OCI-LY7 (cell line): ENCODE measurements around the gene CENPQ. TPM values are rescaled to one million over a fixed set of nuclear protein-coding genes. Genes with fewer than 3 reads are reported as not detected.

Experiments used
- Bru-seq: library from RNA; stranded (reverse); fragments of 400-500 nt; gene quantifications from one replicate; lab custom pipeline; 2021; lab: Mats Ljungman, UMichigan
- BruChase-seq, 2 experiments: library from RNA; stranded (reverse); fragments of 400-500 nt; gene quantifications; one replicate each; lab custom pipeline; 2021; lab: Mats Ljungman, UMichigan
- BruUV-seq: library from RNA; stranded (reverse); fragments of 400-500 nt; replicated peaks from 2 replicates; lab custom pipeline; 2021; lab: Mats Ljungman, UMichigan
- CTCF ChIA-PET: fragments of 300-600 bp; sonication (Branson Sonifier 250); formaldehyde crosslinking; loops from one replicate; lab custom pipeline; 2022; ENCODE audit warnings: antibody characterized with exemption; ENCODE audit not compliant: unreplicated experiment; lab: Charles Lee
- POLR2A ChIA-PET: fragments of 300-600 bp; sonication (Branson Sonifier 250); formaldehyde crosslinking; loops from one replicate; lab custom pipeline; 2022; ENCODE audit warnings: antibody characterized with exemption; lab: Charles Lee
- DNase-seq: peaks from one replicate; pipeline ENCODE4 v3.0.0-alpha.2; 2015; ENCODE audit warnings: low spot score
- H2AFZ ChIP-seq: fragments of 200-600 bp; sonication (generic), shearing (Covaris generic); 2 replicates; pipeline ENCODE4 v1.6.1; 2014; ENCODE audit warnings: mild to moderate bottlenecking, antibody characterized with exemption, low read length, moderate library complexity
- H3K27ac ChIP-seq: fragments of 200-600 bp; sonication (generic); 2 replicates; pipeline ENCODE4 v1.5.1; 2014; ENCODE audit warnings: mixed run types, low read depth, mild to moderate bottlenecking, moderate library complexity, low read length, inconsistent platforms; ENCODE audit not compliant: poor library complexity, severe bottlenecking
- H3K36me3 ChIP-seq: fragments of 200-600 bp; sonication (generic); 2 replicates; pipeline ENCODE4 v1.6.1; 2014; ENCODE audit warnings: mild to moderate bottlenecking, antibody characterized with exemption, low read length, moderate library complexity, mixed read lengths; ENCODE audit not compliant: insufficient read depth
- H3K4me1 ChIP-seq: fragments of 200-600 bp; sonication (generic); 2 replicates; pipeline ENCODE4 v1.5.1; 2014; ENCODE audit warnings: mild to moderate bottlenecking, low read length; ENCODE audit not compliant: insufficient read depth, poor library complexity, severe bottlenecking
- H3K4me2 ChIP-seq: fragments of 200-600 bp; sonication (generic); 2 replicates; pipeline ENCODE4 v1.6.1; 2014; ENCODE audit warnings: mild to moderate bottlenecking, low read length
- H3K4me3 ChIP-seq: fragments of 200-600 bp; sonication (generic); 2 replicates; pipeline ENCODE4 v1.5.1; 2014; ENCODE audit warnings: mild to moderate bottlenecking, low read depth, low read length; ENCODE audit not compliant: poor library complexity, severe bottlenecking
- H3K79me2 ChIP-seq: fragments of 200-600 bp; sonication (generic); 2 replicates; pipeline ENCODE4 v1.6.1; 2016; ENCODE audit warnings: low read depth, mild to moderate bottlenecking, low read length, moderate library complexity, mixed read lengths; ENCODE audit not compliant: insufficient read depth
- H3K9me2 ChIP-seq: fragments of 200-600 bp; sonication (generic); 2 replicates; pipeline ENCODE4 v1.6.1; 2016; ENCODE audit warnings: mild to moderate bottlenecking, low read length, mixed read lengths; ENCODE audit not compliant: insufficient read depth
- H3K9me3 ChIP-seq: fragments of 200-600 bp; sonication (generic); 2 replicates; pipeline ENCODE4 v1.6.1; 2014; ENCODE audit warnings: mild to moderate bottlenecking, mixed run types, low read length, mixed read lengths
- H4K20me1 ChIP-seq: fragments of 200-600 bp; sonication (generic); 2 replicates; pipeline ENCODE4 v1.6.1; 2014; ENCODE audit warnings: mild to moderate bottlenecking, antibody characterized with exemption, low read length, moderate library complexity, mixed read lengths; ENCODE audit not compliant: insufficient read depth
- EZH2phosphoT487 ChIP-seq: fragments of 200-600 bp; sonication (generic); IDR thresholded peaks from 2 replicates; pipeline ENCODE4 v1.6.1; 2018; ENCODE audit warnings: low read depth, borderline replicate concordance, mild to moderate bottlenecking, mixed run types, antibody characterized with exemption, low read length, moderate library complexity, mixed read lengths
- intact Hi-C: fragments of 100-400 bp; cut with micrococcal nuclease; formaldehyde crosslinking; loops from one replicate; pipeline ENCODE4 v1.10.0; 2022; ENCODE audit not compliant: unreplicated experiment
- long read RNA-seq: library from polyadenylated mRNA; stranded (forward); transcript quantifications from one replicate; pipeline ENCODE4 v2.0.0, GENCODE V29; 2022
- total RNA-seq, 2 experiments: library from RNA; depleted of rRNA in 1 of 2; stranded (reverse); fragments of >200 nt in 1 of 2; shearing (Covaris generic) in 1 of 2; gene quantifications; 2 replicates each; pipeline ENCODE4 v1.2.3, GENCODE V29; 2014 to 2022
- TF ChIP-seq, protein P1 (sequence below): fragments of 200-600 bp; sonication (generic); conservative IDR thresholded peaks from 2 replicates; pipeline ENCODE4 v1.5.1; 2014; ENCODE audit warnings: mild to moderate bottlenecking, antibody characterized with exemption, low read length, moderate library complexity, mixed read lengths

CENPQ gene, protein sequence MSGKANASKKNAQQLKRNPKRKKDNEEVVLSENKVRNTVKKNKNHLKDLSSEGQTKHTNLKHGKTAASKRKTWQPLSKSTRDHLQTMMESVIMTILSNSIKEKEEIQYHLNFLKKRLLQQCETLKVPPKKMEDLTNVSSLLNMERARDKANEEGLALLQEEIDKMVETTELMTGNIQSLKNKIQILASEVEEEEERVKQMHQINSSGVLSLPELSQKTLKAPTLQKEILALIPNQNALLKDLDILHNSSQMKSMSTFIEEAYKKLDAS
- total RNA-seq (2014; rRNA removed; shearing (Covaris generic)) (7.4 and 11.2 TPM in 2 replicates), total RNA-seq (2022) (10.4 and 12.2 TPM in 2 replicates), Bru-seq, nascent RNA (percentile 87 among the genes with signal in this experiment), BruChase-seq, experiment 1, labeled RNA remaining after a 6-hour chase (percentile 56 among the genes with signal in this experiment), BruChase-seq, experiment 2, labeled RNA remaining after a 2-hour chase (percentile 66 among the genes with signal in this experiment)
- long read RNA-seq, transcript CENPQ-201 (9 exons, 1,733 nt), result major isoform, 9 of 25 reads
- long read RNA-seq, partial matches to known transcripts, result 2 of 25 reads
- long read RNA-seq, other reads (novel, unspliced or antisense), result 14 of 25 reads

DNA sequence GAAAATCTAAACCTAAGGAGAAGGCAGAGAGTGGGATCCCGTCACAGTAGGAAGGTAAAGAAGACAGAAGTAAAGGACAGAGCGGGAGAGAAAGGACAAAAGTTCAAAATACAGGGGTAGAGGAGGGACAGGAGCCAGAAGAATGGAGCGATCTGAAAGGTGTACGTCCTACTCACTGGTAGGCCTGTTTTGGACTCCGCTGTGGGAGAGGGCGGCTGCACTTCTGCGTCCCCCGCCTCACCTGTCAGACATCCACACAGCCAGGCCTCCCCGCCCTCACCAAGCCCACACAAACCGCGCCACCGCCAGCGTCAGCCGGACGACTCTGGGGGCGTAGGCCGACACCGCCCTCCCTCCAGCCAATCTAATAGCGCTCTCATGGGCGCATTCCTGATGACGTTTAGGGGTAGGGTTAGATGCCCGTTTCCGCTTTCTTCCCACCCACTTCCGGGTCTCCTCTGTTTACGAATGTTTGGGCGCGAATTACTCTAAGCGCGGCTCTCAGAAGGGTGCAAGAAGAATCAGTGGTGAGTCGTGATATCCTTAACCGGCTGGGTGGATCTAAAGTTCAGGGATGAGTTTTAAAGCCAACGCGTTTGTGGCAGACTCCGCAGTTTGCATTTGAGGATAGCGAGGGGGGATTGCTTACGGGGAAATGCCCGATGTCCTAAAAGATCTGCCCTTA is at the start of gene CENPQ, which contains the start of gene MMUT:
CENPQ (plus strand) TSS at position 444 of the 685 bp plus-strand sequence. CDS start 6,807 bp downstream, outside the sequence.
MMUT (minus strand) TSS at position 327 of the 685 bp plus-strand sequence. CDS start 3,787 bp downstream, outside the sequence.
- H3K36me3 ChIP-seq, result peaks cover 12% of the 10 kb centered on the region; the same call in 1 of the 2 replicates
- peak within 1 kb of the TSS; percentile 99 for H3K4me2 ChIP-seq
- BruUV-seq, result no TSS peak
- peak within 1 kb of the TSS; percentile 96 for H3K4me3 ChIP-seq
- H3K79me2 ChIP-seq, result peaks cover 77% of the 10 kb centered on the region
- H3K4me1 ChIP-seq, result peaks cover 40% of the 10 kb centered on the region
- ChIA-PET CTCF (no interaction called here), POLR2A (interaction anchor here (1.2 kb wide), 1 partner anchor 12 kb away, joined by 4 read pairs; no protein-coding TSS in a partner anchor)
- H4K20me1 ChIP-seq, result no peaks in the 10 kb centered on the region
- no peaks in the 10 kb centered on the region for H3K9me2 ChIP-seq
- no peaks in the 10 kb centered on the region for H3K9me3 ChIP-seq
- intact Hi-C loops, result no loop called here
- peak within 1 kb of the TSS; percentile 91 for H2AFZ ChIP-seq
- peak within 1 kb of the TSS; percentile 58 for H3K27ac ChIP-seq
- peak; percentile 95 for DNase-seq
- TF ChIP-seq, protein P1, sequence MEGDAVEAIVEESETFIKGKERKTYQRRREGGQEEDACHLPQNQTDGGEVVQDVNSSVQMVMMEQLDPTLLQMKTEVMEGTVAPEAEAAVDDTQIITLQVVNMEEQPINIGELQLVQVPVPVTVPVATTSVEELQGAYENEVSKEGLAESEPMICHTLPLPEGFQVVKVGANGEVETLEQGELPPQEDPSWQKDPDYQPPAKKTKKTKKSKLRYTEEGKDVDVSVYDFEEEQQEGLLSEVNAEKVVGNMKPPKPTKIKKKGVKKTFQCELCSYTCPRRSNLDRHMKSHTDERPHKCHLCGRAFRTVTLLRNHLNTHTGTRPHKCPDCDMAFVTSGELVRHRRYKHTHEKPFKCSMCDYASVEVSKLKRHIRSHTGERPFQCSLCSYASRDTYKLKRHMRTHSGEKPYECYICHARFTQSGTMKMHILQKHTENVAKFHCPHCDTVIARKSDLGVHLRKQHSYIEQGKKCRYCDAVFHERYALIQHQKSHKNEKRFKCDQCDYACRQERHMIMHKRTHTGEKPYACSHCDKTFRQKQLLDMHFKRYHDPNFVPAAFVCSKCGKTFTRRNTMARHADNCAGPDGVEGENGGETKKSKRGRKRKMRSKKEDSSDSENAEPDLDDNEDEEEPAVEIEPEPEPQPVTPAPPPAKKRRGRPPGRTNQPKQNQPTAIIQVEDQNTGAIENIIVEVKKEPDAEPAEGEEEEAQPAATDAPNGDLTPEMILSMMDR, result no peak
- TF ChIP-seq EZH2phosphoT487, result no peak

DNA sequence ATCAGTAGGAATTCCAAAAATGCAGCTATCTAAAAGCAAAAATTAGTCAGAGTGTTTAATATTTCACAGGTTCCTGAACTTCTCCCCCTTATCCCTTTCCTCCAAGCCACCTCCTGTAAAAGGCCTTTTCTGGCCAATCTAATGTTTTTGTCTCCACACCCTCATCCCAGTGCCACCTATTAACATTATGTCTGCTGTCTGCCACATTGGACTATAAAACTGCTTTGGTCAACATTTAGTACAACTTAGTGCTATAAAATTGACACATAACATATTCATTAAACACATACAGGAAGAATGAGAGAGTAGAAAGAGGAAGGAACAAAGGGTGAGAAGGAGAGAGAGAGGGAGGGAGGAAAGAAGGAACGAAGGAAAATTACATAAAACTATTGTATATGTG is 47.8 kb upstream of the CENPQ start:
- Histone ChIP-seq H3K9me2 (no peaks in the 10 kb centered on the region), H4K20me1 (no peaks in the 10 kb centered on the region), H3K27ac (no peak overlapping the region), H3K4me3 (no peak overlapping the region), H2AFZ (no peak overlapping the region), H3K4me2 (no peak overlapping the region), H3K79me2 (no peaks in the 10 kb centered on the region), H3K36me3 (no peaks in the 10 kb centered on the region), H3K9me3 (no peaks in the 10 kb centered on the region), H3K4me1 (no peaks in the 10 kb centered on the region)
- BruUV-seq, result no TSS peak
- CTCF ChIA-PET, result no interaction called here
- no peak for TF ChIP-seq EZH2phosphoT487
- TF ChIP-seq, protein P1, result no peak
- no peak for DNase-seq
- POLR2A ChIA-PET, result no interaction called here
- intact Hi-C loops, result no loop called here
